PFSK-1 (cell line): ENCODE data around the gene UCP3.

Experiments used
- FOXP2 ChIP-seq: optimal IDR thresholded peaks from 2 replicates; pipeline ENCODE3; 2011; ENCODE audit warnings: borderline replicate concordance, control low read depth, inconsistent platforms; ENCODE audit not compliant: insufficient read depth; ENCODE audit errors: extremely low read length, extremely low read depth
- POLR2AphosphoS5 ChIP-seq: IDR thresholded peaks from 2 replicates; pipeline ENCODE4 v1.6.1; 2012; ENCODE audit warnings: low read depth, mild to moderate bottlenecking, control low read depth, low read length, moderate library complexity
- SIN3A ChIP-seq: IDR thresholded peaks from 2 replicates; pipeline ENCODE4 v1.6.1; 2012; ENCODE audit warnings: mild to moderate bottlenecking, low read length, moderate library complexity, borderline replicate concordance; ENCODE audit not compliant: insufficient read depth
- TAF1 ChIP-seq: IDR thresholded peaks from 2 replicates; pipeline ENCODE4 v1.6.1; 2012; ENCODE audit warnings: low read length, control low read depth, borderline replicate concordance; ENCODE audit not compliant: insufficient read depth
- TF ChIP-seq, protein P1 (sequence below), 2 experiments: IDR thresholded peaks; 2 replicates each; pipeline versions ENCODE4 v1.6.1 to v1.8.0; 2011 to 2012; ENCODE audit warnings: low read depth in 2 of 2, low read length in 2 of 2, control low read depth in 1 of 2, inconsistent platforms in 1 of 2, mild to moderate bottlenecking in 1 of 2, moderate library complexity in 1 of 2; ENCODE audit not compliant: insufficient read depth in 1 of 2

The UCP3 gene

DNA sequence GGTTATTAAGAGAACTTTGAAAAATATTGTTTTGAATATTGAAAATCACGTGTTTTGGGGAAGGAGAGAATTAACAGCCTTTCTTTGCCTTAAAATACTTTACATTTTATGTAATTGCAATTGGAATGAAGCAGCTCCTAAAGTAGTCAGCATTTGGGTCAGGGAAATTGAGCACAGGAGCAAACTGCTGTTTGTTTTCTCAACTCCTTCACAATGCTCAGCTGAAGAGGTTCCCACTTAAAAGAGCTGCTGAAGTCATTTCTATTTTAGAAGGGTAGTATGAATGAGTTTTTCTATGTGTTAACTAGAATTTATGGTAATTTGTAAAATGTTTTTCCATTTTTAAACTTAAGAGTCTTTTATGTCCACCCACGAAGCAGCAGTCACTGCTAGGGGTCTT lies 18.2 kb downstream of the UCP3 start:
- no peak for TF ChIP-seq POLR2AphosphoS5
- TF ChIP-seq, protein P1, sequence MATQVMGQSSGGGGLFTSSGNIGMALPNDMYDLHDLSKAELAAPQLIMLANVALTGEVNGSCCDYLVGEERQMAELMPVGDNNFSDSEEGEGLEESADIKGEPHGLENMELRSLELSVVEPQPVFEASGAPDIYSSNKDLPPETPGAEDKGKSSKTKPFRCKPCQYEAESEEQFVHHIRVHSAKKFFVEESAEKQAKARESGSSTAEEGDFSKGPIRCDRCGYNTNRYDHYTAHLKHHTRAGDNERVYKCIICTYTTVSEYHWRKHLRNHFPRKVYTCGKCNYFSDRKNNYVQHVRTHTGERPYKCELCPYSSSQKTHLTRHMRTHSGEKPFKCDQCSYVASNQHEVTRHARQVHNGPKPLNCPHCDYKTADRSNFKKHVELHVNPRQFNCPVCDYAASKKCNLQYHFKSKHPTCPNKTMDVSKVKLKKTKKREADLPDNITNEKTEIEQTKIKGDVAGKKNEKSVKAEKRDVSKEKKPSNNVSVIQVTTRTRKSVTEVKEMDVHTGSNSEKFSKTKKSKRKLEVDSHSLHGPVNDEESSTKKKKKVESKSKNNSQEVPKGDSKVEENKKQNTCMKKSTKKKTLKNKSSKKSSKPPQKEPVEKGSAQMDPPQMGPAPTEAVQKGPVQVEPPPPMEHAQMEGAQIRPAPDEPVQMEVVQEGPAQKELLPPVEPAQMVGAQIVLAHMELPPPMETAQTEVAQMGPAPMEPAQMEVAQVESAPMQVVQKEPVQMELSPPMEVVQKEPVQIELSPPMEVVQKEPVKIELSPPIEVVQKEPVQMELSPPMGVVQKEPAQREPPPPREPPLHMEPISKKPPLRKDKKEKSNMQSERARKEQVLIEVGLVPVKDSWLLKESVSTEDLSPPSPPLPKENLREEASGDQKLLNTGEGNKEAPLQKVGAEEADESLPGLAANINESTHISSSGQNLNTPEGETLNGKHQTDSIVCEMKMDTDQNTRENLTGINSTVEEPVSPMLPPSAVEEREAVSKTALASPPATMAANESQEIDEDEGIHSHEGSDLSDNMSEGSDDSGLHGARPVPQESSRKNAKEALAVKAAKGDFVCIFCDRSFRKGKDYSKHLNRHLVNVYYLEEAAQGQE (IDR thresholded peaks at IDR 0.05; ENCODE audit: insufficient read depth in 1 of 2, low read depth in 2 of 2, low read length in 2 of 2): no peak
- no peak for TF ChIP-seq SIN3A
- no peak for TF ChIP-seq TAF1
- no peak for TF ChIP-seq FOXP2

DNA sequence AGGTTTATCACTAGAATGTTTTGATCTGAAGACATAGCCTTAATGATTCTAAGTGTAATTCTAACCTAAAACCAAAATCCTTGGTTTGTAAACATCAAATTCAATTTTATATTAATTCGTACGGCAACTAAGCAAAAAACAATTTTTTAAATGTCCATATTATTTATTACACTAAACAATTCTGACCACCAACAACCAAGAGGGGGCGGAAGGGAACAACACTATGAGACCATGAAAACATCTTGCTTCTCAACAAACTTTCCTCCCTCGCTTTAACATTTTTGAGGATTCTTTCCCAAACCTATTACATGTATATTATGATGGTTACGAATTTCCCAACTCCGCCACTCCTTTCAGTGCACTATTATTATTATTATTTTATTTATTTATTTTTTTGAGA lies 19.7 kb downstream of the UCP3 start:
- no peak for TF ChIP-seq FOXP2
- no peak for TF ChIP-seq POLR2AphosphoS5
- no peak for TF ChIP-seq SIN3A
- TF ChIP-seq, protein P1 (IDR thresholded peaks at IDR 0.05; ENCODE audit: insufficient read depth in 1 of 2, low read depth in 2 of 2, low read length in 2 of 2): no peak
- no peak for TF ChIP-seq TAF1

DNA sequence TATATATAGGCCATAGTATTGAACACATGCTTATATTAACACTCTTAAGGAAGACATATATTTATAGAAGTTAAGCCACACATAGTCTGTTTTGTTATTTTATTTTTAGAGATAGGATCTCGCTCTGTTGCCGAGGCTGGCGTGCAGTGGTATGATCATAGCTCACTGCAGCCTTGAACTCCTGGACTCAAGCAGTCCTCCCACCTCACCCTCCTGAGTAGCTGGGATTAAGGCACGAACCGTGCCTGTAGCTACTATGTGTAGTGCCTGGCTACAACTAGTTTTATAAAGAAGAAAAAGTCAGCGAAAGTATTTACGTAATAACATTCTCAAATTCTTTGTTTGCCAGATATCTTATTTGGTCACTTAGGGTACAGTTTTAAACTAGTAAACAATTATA lies 20.7 kb downstream of the UCP3 start:
- TF ChIP-seq, protein P1 (IDR thresholded peaks at IDR 0.05; ENCODE audit: insufficient read depth in 1 of 2, low read depth in 2 of 2, low read length in 2 of 2): no peak
- TF ChIP-seq SIN3A (no peak), FOXP2 (no peak), POLR2AphosphoS5 (no peak), TAF1 (no peak)

DNA sequence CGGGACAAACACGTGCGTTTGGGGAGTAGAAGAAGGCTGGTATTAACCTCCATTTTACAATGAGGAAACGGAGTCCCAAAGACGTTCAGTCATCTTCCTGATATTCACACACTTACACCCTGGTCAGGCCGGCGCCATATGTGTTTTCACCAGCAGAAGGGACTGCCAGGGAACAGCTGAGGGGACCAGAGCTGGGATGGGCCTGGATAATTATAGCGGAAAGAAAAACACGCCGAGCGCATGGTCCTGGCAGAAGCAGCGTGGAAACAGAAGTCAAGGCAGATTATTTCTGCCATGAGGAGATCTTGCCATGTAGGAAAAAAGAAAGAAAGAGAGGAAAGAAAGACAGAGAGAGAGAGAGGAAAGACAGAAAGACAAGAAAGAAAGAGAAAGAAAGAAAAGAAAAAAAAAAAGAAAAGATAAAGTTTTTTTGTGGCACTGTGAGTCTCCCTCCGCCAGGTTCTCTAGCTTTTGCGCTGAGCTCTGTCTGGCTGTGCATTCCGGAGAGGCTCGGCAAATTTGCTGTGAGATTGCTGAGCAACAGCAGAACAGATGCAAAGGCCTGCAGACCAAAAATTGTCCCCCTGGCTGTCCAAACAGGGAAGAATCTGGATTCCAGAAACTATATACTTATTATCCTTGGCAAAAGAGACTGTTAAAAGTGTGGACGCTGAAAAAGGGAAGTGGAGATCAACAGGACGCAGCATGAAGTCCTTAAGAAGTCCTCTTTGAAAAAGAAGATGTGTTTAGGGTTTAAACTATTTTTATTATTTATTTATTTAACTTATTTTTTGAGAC lies 24.9 kb downstream of the UCP3 start:
- TF ChIP-seq SIN3A (no peak), TAF1 (no peak), POLR2AphosphoS5 (no peak), FOXP2 (no peak)
- TF ChIP-seq, protein P1 (IDR thresholded peaks at IDR 0.05; ENCODE audit: insufficient read depth in 1 of 2, low read depth in 2 of 2, low read length in 2 of 2): no peak
